ENCODE data around the gene LAMTOR4.
A peak's percentile ranks its signal among the peaks of the same experiment; 100 is the strongest.

LAMTOR4 gene

GRCh38 chr7:100148559-100149328 is at the start of gene LAMTOR4:
TSS of gene LAMTOR4 (plus strand) at chr7:100148918. CDS start at chr7:100148973, 55 bp downstream.
- peak; percentile 100 for DNase-seq

GRCh38 chr7:100099452-100099851 is 49.3 kb upstream of the LAMTOR4 start:
- no peak for DNase-seq

- peak; percentile 92 for DNase-seq
These were observed 48.2 kb upstream of the LAMTOR4 start for GRCh38 chr7:100100420-100101015.

- peak; percentile 99 for DNase-seq
These were observed 47.5 kb upstream of the LAMTOR4 start, which contains the start of the genes AP4M1 and MCM7 for GRCh38 chr7:100101016-100101862. TSS of gene AP4M1 (plus strand) at chr7:100101643. CDS start at chr7:100101715, 72 bp downstream. TSS of gene MCM7 (minus strand) at chr7:100101397. CDS start at chr7:100101294, 103 bp downstream.

- no peak for DNase-seq
These were observed 45.5 kb upstream of the LAMTOR4 start for GRCh38 chr7:100102950-100103840.

- no peak for DNase-seq
These were observed 43.2 kb upstream of the LAMTOR4 start for GRCh38 chr7:100105534-100105933.

- no peak for DNase-seq
These were observed 42.1 kb upstream of the LAMTOR4 start for GRCh38 chr7:100106633-100107032.

- no peak for DNase-seq
These were observed 41.5 kb upstream of the LAMTOR4 start for GRCh38 chr7:100107125-100107737.

- DNase-seq: no peak
These were observed 40.8 kb upstream of the LAMTOR4 start for GRCh38 chr7:100107890-100108289.

GRCh38 chr7:100109521-100110163 is 39.1 kb upstream of the LAMTOR4 start:
- no peak for DNase-seq

- DNase-seq: no peak
These were observed 37.6 kb upstream of the LAMTOR4 start for GRCh38 chr7:100111156-100111555.

- DNase-seq: no peak
These were observed 36.8 kb upstream of the LAMTOR4 start for GRCh38 chr7:100111914-100112313.

- DNase-seq: no peak
These were observed 33.7 kb upstream of the LAMTOR4 start for GRCh38 chr7:100115026-100115425.

GRCh38 chr7:100118388-100119071 is 30.2 kb upstream of the LAMTOR4 start:
- DNase-seq: no peak

- peak; percentile 96 for DNase-seq
These were observed 29.4 kb upstream of the LAMTOR4 start, which contains the start of the genes CNPY4 and TAF6 for GRCh38 chr7:100119072-100119969. TSS of gene CNPY4 (plus strand) at chr7:100119634. CDS start at chr7:100119745, 111 bp downstream. TSS of gene TAF6 (minus strand) at chr7:100119358. CDS start at chr7:100114209, 5,149 bp downstream.

GRCh38 chr7:100119970-100120732 is 28.6 kb upstream of the LAMTOR4 start:
- DNase-seq: peak; percentile 79

GRCh38 chr7:100120733-100121036 is 28.0 kb upstream of the LAMTOR4 start:
- DNase-seq: no peak

GRCh38 chr7:100122067-100122466 is 26.7 kb upstream of the LAMTOR4 start:
- no peak for DNase-seq

- DNase-seq: no peak
These were observed 26.1 kb upstream of the LAMTOR4 start for GRCh38 chr7:100122568-100122967.
